Tracheal epithelial cell (primary cell): ENCODE data around the gene TRIM49D1. TPM values are rescaled to one million over a fixed set of nuclear protein-coding genes. Genes with fewer than 3 reads are reported as not detected.

Experiments used
- total RNA-seq: library from RNA; depleted of rRNA; stranded (reverse); fragments of >200 nt; gene quantifications from 2 replicates; pipeline ENCODE4 v1.2.1, GENCODE V29; 2014

The TRIM49D1 gene, protein sequence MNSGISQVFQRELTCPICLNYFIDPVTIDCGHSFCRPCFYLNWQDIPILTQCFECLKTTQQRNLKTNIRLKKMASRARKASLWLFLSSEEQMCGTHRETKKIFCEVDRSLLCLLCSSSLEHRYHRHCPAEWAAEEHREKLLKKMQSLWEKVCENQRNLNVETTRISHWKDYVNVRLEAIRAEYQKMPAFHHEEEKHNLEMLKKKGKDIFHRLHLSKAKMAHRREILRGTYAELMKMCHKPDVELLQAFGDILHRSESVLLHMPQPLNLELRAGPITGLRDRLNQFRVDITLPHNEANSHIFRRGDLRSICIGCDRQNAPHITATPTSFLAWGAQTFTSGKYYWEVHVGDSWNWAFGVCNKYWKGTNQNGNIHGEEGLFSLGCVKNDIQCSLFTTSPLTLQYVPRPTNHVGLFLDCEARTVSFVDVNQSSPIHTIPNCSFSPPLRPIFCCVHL
- not detected in 2 replicates for total RNA-seq

DNA sequence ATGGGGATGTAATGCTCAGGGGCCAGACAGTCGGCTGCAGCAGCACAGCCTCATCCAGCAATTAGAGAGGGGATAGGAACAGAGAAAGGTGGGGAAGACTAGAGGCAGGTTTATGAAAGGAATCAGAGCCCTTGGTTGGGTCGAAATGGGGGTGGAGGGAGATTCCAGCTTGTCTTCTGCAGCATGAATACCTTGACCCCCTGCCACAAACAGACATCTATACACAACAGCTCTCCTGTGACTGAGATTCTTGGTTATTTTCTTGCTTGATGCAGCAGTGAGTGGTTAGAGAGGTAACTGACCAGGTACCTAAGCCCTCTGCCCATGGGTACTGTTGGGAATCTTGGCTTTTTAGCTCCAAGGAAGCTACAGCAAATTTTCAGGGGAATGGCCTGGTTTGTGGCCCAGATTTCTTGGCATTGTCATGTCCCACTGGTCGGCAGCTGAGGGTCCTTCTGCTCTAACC lies at the start of gene TRIM49D1:
TRIM49D1 (minus strand) TSS at position 51 of the 466 bp plus-strand sequence. CDS start 4,535 bp downstream, outside the sequence.

DNA sequence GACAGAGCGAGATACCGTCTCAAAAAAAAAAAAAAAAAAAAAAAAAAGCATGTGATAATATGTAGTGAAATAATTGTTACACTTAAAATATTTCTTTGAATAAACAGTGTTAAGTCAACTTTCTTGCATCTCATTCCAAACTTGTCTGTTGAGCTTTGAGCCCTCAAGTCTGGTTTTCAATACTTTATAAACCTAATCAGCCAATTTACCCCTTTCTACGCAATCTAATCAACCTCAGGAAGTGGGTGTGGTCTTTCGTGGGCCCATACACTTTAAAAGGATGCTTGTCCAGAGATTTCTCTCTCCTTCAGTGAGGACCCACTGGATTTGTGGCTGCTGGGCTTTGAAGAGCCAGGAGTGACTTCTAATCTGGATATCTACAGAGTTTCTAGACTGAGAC lies 43.7 kb upstream of the TRIM49D1 start, which contains the start of gene TRIM64:
TRIM64 (plus strand) TSS at position 301 of the 400 bp plus-strand sequence. CDS start 2,467 bp downstream, outside the sequence.

DNA sequence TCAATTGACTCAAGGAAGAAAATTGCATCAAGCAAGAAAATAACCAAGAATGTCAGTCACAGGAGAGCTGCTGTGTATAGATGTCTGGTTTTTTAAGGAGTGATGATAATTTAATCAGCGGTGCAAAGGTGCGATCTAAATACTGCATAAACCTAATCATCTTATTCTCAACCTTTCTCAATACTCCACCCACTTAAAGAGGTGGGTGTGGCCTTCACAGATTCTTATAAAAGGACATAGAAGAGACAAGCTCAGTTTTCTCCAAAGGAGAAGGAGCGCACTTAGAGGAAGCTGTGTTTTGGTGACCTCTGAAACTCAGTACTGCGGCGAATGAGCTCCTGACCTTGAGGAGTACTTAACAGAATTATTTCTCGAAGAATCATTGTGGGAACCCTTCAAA lies 1.7 kb upstream of the TRIM49D1 start, which contains the start of gene TRIM49D2:
TRIM49D2 (plus strand) TSS at position 301 of the 400 bp plus-strand sequence. CDS start 2,698 bp downstream, outside the sequence.

Other genes with a start within 250 kb of the TRIM49D1 start
- not detected in 2 replicates for gene TRIM77, start 211.9 kb downstream of the TRIM49D1 start, total RNA-seq
- not detected in 2 replicates for gene TRIM49, start 113.7 kb downstream of the TRIM49D1 start, total RNA-seq
- not detected in 2 replicates for gene TRIM64B, start 43.8 kb downstream of the TRIM49D1 start, total RNA-seq
- not detected in 2 replicates for gene TRIM49D2, start 1.8 kb upstream of the TRIM49D1 start, total RNA-seq
- not detected in 2 replicates for gene TRIM64, start 43.8 kb upstream of the TRIM49D1 start, total RNA-seq
- gene TRIM49C, start 108.9 kb upstream of the TRIM49D1 start, total RNA-seq: not detected in 2 replicates
- gene UBTFL1, start 163.7 kb upstream of the TRIM49D1 start, total RNA-seq: not detected in 2 replicates
- not detected in 2 replicates for gene NAALAD2, start 212.4 kb upstream of the TRIM49D1 start, total RNA-seq